AG09319 (cell line): ENCODE results near the gene NLE1.

Source experiments
- DNase-seq: peaks from one replicate; pipeline ENCODE4 v3.0.0-alpha.2; 2010; ENCODE audit warnings: low read depth; ENCODE audit errors: extremely low read depth
- TF ChIP-seq, protein P1 (sequence below): IDR thresholded peaks from 2 replicates; pipeline ENCODE4 v1.5.1; 2011; ENCODE audit warnings: low read depth, mild to moderate bottlenecking, inconsistent platforms, low read length, moderate library complexity

NLE1 gene

DNA sequence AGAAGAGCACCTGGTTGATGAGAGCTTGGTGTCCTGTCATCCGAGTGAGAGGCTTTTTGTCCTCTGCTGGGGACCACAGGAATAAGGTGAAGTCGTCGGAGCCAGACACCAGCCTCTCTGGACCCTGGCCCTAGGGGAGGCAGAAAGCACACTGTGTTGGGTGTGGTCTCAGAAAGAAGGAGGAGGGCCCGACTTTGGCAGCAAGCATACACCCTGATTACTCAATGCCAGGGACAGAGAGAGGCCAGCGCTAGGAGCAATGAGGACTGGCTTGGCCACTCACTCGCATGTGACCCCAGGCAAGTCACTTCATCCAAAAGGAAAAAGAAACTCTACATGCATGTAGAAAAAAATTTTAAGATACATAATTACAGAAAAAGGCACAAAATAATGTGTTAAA lies 6.8 kb downstream of the NLE1 start:
- DNase-seq = no peak
- TF ChIP-seq, protein P1, sequence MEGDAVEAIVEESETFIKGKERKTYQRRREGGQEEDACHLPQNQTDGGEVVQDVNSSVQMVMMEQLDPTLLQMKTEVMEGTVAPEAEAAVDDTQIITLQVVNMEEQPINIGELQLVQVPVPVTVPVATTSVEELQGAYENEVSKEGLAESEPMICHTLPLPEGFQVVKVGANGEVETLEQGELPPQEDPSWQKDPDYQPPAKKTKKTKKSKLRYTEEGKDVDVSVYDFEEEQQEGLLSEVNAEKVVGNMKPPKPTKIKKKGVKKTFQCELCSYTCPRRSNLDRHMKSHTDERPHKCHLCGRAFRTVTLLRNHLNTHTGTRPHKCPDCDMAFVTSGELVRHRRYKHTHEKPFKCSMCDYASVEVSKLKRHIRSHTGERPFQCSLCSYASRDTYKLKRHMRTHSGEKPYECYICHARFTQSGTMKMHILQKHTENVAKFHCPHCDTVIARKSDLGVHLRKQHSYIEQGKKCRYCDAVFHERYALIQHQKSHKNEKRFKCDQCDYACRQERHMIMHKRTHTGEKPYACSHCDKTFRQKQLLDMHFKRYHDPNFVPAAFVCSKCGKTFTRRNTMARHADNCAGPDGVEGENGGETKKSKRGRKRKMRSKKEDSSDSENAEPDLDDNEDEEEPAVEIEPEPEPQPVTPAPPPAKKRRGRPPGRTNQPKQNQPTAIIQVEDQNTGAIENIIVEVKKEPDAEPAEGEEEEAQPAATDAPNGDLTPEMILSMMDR = no peak

DNA sequence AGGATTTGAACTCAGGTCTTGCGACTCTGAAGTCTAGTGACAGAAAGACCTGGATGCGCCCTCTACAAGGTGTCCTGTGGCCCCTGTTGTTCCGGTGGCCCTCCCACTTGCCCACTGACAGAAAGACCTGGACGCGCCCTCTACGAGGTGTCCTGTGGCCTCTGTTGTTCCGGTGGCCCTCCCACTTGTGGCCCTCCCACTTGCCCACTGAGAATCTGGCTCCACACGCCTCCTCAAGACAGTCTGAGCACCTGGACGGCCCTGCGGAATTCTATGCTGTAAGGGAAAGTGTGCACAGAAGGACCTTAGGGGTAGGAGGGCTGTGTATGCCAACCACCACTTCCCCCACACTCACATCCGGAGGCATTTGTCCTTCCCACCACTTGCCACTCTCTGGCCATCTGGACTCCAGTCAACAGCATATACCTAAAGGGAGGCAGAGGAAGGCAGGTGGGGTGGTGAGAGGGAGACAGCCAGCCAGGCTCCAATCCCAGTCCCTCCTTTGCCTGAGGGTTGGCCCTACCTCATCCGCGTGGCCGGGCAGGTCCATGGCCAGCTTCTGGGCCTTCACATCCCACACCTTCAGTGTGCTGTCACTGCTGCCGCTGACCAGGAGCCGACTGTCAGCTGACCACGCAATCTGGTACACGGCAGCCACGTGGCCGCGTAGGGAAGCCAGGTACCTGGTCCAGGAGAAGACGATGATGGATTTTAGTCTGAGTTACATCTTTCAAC lies 9.1 kb downstream of the NLE1 start:
- DNase-seq = no peak
- TF ChIP-seq, protein P1 = no peak

DNA sequence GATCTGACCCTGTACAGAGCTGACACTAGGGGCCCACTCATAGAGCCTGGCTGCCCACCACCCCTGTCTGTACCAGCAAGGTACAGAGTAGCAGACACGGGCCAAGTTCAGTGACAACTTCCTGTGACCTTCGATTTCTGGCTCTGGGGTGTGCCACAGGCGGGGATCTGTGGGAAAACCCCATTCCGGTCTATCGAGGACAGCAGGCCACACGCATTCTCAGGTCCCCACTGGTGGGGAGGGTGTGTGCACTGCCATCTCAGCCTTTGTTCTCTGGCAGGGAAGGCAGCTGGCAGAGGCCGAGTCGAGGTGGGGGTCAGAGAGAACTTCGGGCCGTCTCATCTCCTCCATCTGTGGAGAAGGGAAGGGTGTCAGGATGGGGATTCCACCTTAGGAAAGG lies 10.0 kb downstream of the NLE1 start:
- TF ChIP-seq, protein P1 = no peak
- no peak for DNase-seq

DNA sequence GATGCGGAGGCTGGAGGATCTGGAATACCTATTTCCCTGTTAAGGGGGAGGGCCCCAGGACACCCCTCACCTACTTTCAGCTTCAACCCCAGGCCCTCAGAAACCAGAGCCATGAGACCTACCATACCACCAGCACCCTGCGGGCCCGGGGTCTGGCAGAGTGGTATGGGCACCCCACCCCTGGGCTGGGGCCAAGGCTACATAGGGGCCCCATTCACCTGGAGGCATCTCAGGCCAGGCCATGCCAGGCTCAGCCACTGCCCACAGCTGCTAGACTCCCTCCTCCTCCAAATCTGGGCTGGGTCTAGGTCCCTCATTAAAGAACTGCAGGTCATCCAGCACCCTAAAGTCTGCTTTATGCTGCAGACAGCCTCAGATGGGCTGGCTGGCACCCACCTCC lies 11.7 kb downstream of the NLE1 start:
- DNase-seq = no peak
- TF ChIP-seq, protein P1 = no peak

DNA sequence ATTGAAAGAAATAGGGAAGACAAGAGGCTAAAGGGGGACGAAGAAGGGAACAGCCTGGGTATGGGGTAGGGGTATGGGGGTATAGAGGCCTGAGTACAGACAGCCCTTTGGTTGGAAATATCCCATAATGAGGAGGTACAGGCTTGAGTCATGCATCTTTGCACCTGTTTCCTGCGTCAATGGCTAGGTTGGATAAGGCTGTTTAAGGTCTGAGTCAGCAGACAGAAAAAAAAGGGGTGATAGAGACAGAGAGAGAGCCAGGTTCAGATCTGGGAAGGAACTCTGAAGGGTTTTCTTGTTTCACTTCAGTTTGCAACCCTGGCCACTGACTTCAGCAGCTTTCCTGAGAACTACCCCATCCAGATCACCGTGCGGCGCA lies 12.1 kb downstream of the NLE1 start:
- TF ChIP-seq, protein P1 = no peak
- DNase-seq = no peak

DNA sequence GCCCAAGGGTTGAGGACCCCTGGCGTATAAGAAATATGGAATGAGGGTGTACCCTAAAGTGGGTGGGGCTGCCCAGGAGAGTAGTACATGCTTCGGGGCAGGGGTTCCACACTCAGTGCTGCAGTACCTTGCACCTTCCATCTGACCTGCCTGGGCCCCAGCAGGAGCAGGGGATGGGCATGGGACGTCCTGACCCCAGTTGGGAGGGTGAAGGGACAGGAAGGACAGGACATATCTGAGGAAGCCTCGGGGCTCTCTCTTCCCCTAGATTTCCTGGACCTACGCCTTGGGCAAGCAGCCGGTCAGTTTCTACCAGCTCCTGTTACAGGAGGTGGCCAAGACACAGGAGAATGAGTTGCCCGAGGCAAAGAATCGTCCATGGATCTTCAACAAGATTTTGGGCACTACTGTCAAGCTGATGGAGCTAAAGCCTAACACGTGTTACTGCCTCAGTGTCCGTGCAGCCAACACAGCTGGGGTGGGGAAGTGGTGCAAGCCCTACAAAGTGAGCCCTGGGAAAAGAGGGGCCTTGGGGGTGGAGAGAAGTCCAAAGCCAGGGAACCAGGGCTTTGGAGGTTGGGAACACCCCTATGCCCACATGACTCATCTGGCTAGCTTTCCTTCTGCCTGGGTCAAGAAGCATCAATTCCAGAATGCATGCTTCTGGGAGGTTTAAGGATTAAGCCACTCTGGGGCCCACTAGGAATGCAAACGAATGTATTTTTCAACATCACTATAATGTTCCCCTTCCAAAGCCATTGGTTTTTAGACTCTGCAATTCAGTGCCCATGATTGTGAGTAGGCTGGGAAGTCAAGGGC lies 12.7 kb downstream of the NLE1 start:
- TF ChIP-seq, protein P1 = no peak
- DNase-seq = no peak
